NCI-H187 (cell line): Measurements from ENCODE around the gene FAM174C.

Source experiments
- DNase-seq, 2 experiments: peaks; one replicate each; lab custom pipeline; 2025; lab: John Stamatoyannopoulos, UW

The FAM174C gene

GRCh38 chr19:1275260-1275975 lies at the start of gene FAM174C:
TSS of gene FAM174C (plus strand) at chr19:1275530. CDS start at chr19:1275550, 20 bp downstream.
- DNase-seq, result peak; percentile 93 to 97

- no peak for DNase-seq
Measured at GRCh38 chr19:1226227-1226518, 49.2 kb upstream of the FAM174C start.

GRCh38 chr19:1226522-1227303 lies 48.6 kb upstream of the FAM174C start:
- no peak for DNase-seq

- DNase-seq, result no peak
Measured at GRCh38 chr19:1227304-1228054, 47.9 kb upstream of the FAM174C start.

- DNase-seq, result no peak
Measured at GRCh38 chr19:1228161-1228957, 47.0 kb upstream of the FAM174C start.

GRCh38 chr19:1229056-1229923 lies 46.0 kb upstream of the FAM174C start:
- no peak for DNase-seq

- no peak for DNase-seq
Measured at GRCh38 chr19:1229924-1230782, 45.2 kb upstream of the FAM174C start.

GRCh38 chr19:1230783-1231489 lies 44.4 kb upstream of the FAM174C start:
- DNase-seq, result no peak

GRCh38 chr19:1231729-1232637 lies 43.3 kb upstream of the FAM174C start:
- DNase-seq, result no peak

GRCh38 chr19:1232652-1233072 lies 42.7 kb upstream of the FAM174C start:
- DNase-seq, result no peak

- no peak for DNase-seq
Measured at GRCh38 chr19:1233115-1233667, 42.1 kb upstream of the FAM174C start.

- no peak for DNase-seq
Measured at GRCh38 chr19:1234051-1234954, 41.0 kb upstream of the FAM174C start.

- no peak for DNase-seq
Measured at GRCh38 chr19:1234955-1235380, 40.4 kb upstream of the FAM174C start.

- DNase-seq, result no peak
Measured at GRCh38 chr19:1235625-1236538, 39.4 kb upstream of the FAM174C start.

GRCh38 chr19:1236576-1236975 lies 38.8 kb upstream of the FAM174C start:
- no peak for DNase-seq
